ENCODE measurements around the gene KCND3.

DNA sequence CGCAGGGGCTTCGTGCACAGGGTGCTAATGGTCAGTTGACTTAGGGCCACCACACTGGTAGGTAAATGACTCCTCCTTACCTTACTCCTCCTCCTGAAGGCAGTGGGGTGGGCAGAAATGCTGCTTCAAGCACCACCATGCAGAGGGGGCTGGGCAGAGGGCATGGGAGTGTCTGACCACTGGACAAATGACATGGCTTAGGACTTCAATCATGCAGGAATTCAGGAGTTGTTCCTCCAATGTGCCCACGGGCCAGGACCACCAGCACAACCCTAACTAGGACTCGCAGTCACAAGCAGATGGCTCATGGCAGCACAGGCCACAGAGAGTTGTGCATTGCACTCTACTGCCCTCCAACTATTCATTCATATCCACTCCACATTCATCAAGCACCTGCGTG is 65.7 kb downstream of the KCND3 start:
- TF ChIP-seq, protein P1, sequence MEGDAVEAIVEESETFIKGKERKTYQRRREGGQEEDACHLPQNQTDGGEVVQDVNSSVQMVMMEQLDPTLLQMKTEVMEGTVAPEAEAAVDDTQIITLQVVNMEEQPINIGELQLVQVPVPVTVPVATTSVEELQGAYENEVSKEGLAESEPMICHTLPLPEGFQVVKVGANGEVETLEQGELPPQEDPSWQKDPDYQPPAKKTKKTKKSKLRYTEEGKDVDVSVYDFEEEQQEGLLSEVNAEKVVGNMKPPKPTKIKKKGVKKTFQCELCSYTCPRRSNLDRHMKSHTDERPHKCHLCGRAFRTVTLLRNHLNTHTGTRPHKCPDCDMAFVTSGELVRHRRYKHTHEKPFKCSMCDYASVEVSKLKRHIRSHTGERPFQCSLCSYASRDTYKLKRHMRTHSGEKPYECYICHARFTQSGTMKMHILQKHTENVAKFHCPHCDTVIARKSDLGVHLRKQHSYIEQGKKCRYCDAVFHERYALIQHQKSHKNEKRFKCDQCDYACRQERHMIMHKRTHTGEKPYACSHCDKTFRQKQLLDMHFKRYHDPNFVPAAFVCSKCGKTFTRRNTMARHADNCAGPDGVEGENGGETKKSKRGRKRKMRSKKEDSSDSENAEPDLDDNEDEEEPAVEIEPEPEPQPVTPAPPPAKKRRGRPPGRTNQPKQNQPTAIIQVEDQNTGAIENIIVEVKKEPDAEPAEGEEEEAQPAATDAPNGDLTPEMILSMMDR (IDR thresholded peaks at IDR 0.05): no peak
- TF ChIP-seq POLR2A (IDR thresholded peaks at IDR 0.05): no peak
